ENCODE results near the gene SLAMF6.

SLAMF6 gene

GRCh38 chr1:160460683-160461287 lies 62.3 kb downstream of the SLAMF6 start:
- no peak for DNase-seq

GRCh38 chr1:160460214-160460642 lies 62.8 kb downstream of the SLAMF6 start:
- DNase-seq: no peak

- no peak for DNase-seq
Observed at GRCh38 chr1:160459687-160460086, 63.4 kb downstream of the SLAMF6 start.

GRCh38 chr1:160459056-160459455 lies 64.0 kb downstream of the SLAMF6 start:
- DNase-seq: no peak

GRCh38 chr1:160455153-160455517 lies 67.9 kb downstream of the SLAMF6 start:
- no peak for DNase-seq

GRCh38 chr1:160454371-160455152 lies 68.5 kb downstream of the SLAMF6 start:
- DNase-seq: no peak

- DNase-seq: no peak
Observed at GRCh38 chr1:160453443-160453842, 69.6 kb downstream of the SLAMF6 start.

GRCh38 chr1:160451859-160452232 lies 71.2 kb downstream of the SLAMF6 start:
- no peak for DNase-seq

- no peak for DNase-seq
Observed at GRCh38 chr1:160451119-160451858, 71.8 kb downstream of the SLAMF6 start.

- DNase-seq: no peak
Observed at GRCh38 chr1:160449494-160449893, 73.6 kb downstream of the SLAMF6 start.

GRCh38 chr1:160446945-160447600 lies 76.0 kb downstream of the SLAMF6 start:
- no peak for DNase-seq

GRCh38 chr1:160439718-160440117 lies 83.3 kb downstream of the SLAMF6 start:
- DNase-seq: no peak

- DNase-seq: no peak
Observed at GRCh38 chr1:160438935-160439334, 84.1 kb downstream of the SLAMF6 start.

GRCh38 chr1:160438317-160438918 lies 84.6 kb downstream of the SLAMF6 start:
- DNase-seq: no peak

- DNase-seq: no peak
Observed at GRCh38 chr1:160437432-160438316, 85.4 kb downstream of the SLAMF6 start.

GRCh38 chr1:160436966-160437365 lies 86.1 kb downstream of the SLAMF6 start:
- DNase-seq: no peak

All from fibroblast of upper back skin (primary cell).